NCI-H1930 (cell line): Measurements from ENCODE around the gene PIK3C3.

Experiments
- DNase-seq, 2 experiments: peaks; one replicate each; lab custom pipeline; 2025; lab: John Stamatoyannopoulos, UW

PIK3C3 gene

DNA sequence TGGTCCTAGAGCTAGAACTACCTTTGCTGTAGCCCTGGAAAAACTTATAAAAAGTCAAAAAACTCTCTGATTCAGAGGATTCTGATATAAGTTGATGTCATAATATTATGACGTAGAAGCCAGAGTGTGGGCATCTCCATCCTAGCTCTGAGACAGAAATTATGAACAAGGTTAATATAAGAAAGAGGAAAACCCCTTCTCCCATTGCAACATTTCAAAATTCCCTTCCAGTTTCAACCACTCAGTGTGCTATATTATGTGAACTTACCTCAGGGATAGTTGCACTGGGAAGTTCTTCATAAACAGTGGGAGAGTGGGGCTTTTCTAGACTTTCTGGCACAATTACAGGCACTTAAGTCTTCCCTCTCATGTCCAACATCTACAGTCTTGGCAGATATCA lies 171.6 kb downstream of the PIK3C3 start:
- DNase-seq: no peak

GRCh38 chr18:42131066-42131929 lies 176.3 kb downstream of the PIK3C3 start:
- DNase-seq: no peak

- DNase-seq: no peak
Observed at GRCh38 chr18:42131930-42132244, 176.9 kb downstream of the PIK3C3 start.
